Cortex of kidney (tissue), 1 donor: ENCODE results near the gene MRPS7.

Source experiments
- DNase-seq: peaks from one replicate; lab custom pipeline; 2025; lab: John Stamatoyannopoulos, UW

Gene MRPS7

GRCh38 chr17:75308732-75309629 lies 47.3 kb downstream of the MRPS7 start:
- no peak for DNase-seq

GRCh38 chr17:75313941-75314551 lies 52.4 kb downstream of the MRPS7 start:
- no peak for DNase-seq

- DNase-seq, result no peak
Measured at GRCh38 chr17:75315541-75316243, 54.0 kb downstream of the MRPS7 start.
